CD14-positive monocyte (primary cell): Measurements from ENCODE around the gene FGFR3. TPM values are rescaled to one million over a fixed set of nuclear protein-coding genes. Genes with fewer than 3 reads are reported as not detected.

Source experiments
- DNase-seq, 3 donors: peaks; one replicate each; pipeline ENCODE4 v3.0.0-alpha.2; 2011 to 2022
- H2AFZ ChIP-seq: 2 replicates; pipeline ENCODE4 v1.6.0; 2012; ENCODE audit warnings: mild to moderate bottlenecking, low read depth, low read length, inconsistent platforms; ENCODE audit not compliant: insufficient read depth, poor library complexity, severe bottlenecking
- H3K27ac ChIP-seq, 2 donors: 1 replicate in 1 of 2; 2 replicates in 1 of 2; pipeline ENCODE4 v1.5.1; 2012 to 2013; ENCODE audit warnings: low read length in 2 of 2, control low read depth in 1 of 2, inconsistent platforms in 1 of 2, low read depth in 1 of 2, mild to moderate bottlenecking in 1 of 2
- H3K27me3 ChIP-seq, 2 donors: one replicate each; pipeline versions ENCODE4 v1.6.0 to v1.6.1; 2011 to 2013; ENCODE audit warnings: low read length in 2 of 2; ENCODE audit not compliant: control insufficient read depth in 2 of 2, insufficient read depth in 2 of 2
- H3K36me3 ChIP-seq, 2 donors: replicated peaks in 1 of 2; 1 replicate in 1 of 2; 2 replicates in 1 of 2; pipeline versions ENCODE4 v1.5.1 to v1.6.1; 2012 to 2013; ENCODE audit warnings: low read length in 2 of 2, control low read depth in 1 of 2, inconsistent platforms in 1 of 2, mild to moderate bottlenecking in 1 of 2; ENCODE audit not compliant: insufficient read depth in 2 of 2, control insufficient read depth in 1 of 2
- H3K4me1 ChIP-seq, 2 donors: 1 replicate in 1 of 2; 2 replicates in 1 of 2; pipeline versions ENCODE4 v1.5.1 to v1.6.1; 2012 to 2013; ENCODE audit warnings: low read length in 2 of 2, control low read depth in 1 of 2, inconsistent platforms in 1 of 2, mild to moderate bottlenecking in 1 of 2, moderate library complexity in 1 of 2; ENCODE audit not compliant: insufficient read depth in 2 of 2, control insufficient read depth in 1 of 2
- H3K4me2 ChIP-seq: replicated peaks from 2 replicates; pipeline ENCODE3; 2012; ENCODE audit warnings: low read length, moderate library complexity, mild to moderate bottlenecking; ENCODE audit not compliant: poor library complexity, severe bottlenecking; ENCODE audit errors: extremely low read depth
- H3K4me3 ChIP-seq, 3 experiments: fragments of 200-600 bp in 1 of 3; sonication (generic) in 1 of 3; replicated peaks in 1 of 3; 1 replicate in 2 of 3; 2 replicates in 1 of 3; pipeline ENCODE4 v1.5.1; 2011 to 2013; ENCODE audit warnings: low read length in 3 of 3, mild to moderate bottlenecking in 3 of 3, control low read depth in 2 of 3, low read depth in 2 of 3, inconsistent platforms in 1 of 3, moderate library complexity in 1 of 3
- H3K79me2 ChIP-seq: 2 replicates; pipeline ENCODE4 v1.6.0; 2012; ENCODE audit warnings: mild to moderate bottlenecking, control low read depth, inconsistent platforms, low read length, moderate library complexity; ENCODE audit not compliant: insufficient read depth
- H3K9ac ChIP-seq: 2 replicates; pipeline ENCODE4 v1.6.0; 2017; ENCODE audit warnings: low read length, mild to moderate bottlenecking; ENCODE audit not compliant: insufficient read depth, poor library complexity, severe bottlenecking
- H3K9me3 ChIP-seq, 2 donors: replicated peaks in 1 of 2; 1 replicate in 1 of 2; 2 replicates in 1 of 2; pipeline versions ENCODE4 v1.5.1 to v1.6.1; 2012 to 2013; ENCODE audit warnings: low read length in 2 of 2, control low read depth in 1 of 2; ENCODE audit not compliant: control insufficient read depth in 1 of 2, insufficient read depth in 1 of 2
- H4K20me1 ChIP-seq: 2 replicates; pipeline ENCODE4 v1.6.0; 2012; ENCODE audit warnings: mild to moderate bottlenecking, low read length, control low read depth, moderate library complexity; ENCODE audit not compliant: insufficient read depth
- H3K27ac Mint-ChIP-seq, 7 donors: one replicate each; pipeline ENCODE4 v1.8.0; 2020; ENCODE audit warnings: mild to moderate bottlenecking in 7 of 7, mixed read lengths in 7 of 7, moderate library complexity in 6 of 7, inconsistent platforms in 2 of 7
- H3K27me3 Mint-ChIP-seq, 3 donors: one replicate each; pipeline ENCODE4 v1.8.0; 2021 to 2022; ENCODE audit warnings: low read depth in 3 of 3, mild to moderate bottlenecking in 3 of 3, mixed read lengths in 3 of 3, moderate library complexity in 3 of 3, inconsistent platforms in 1 of 3
- H3K36me3 Mint-ChIP-seq, 2 donors: one replicate each; pipeline ENCODE4 v1.8.0; 2020; ENCODE audit warnings: mixed read lengths in 2 of 2, inconsistent platforms in 1 of 2, mild to moderate bottlenecking in 1 of 2
- H3K4me1 Mint-ChIP-seq: one replicate; pipeline ENCODE4 v1.8.0; 2020; ENCODE audit warnings: mild to moderate bottlenecking, mixed read lengths
- H3K4me3 Mint-ChIP-seq, 2 donors: one replicate each; pipeline ENCODE4 v1.8.0; 2020; ENCODE audit warnings: mild to moderate bottlenecking in 2 of 2, mixed read lengths in 2 of 2, moderate library complexity in 1 of 2
- H3K9me3 Mint-ChIP-seq, 7 donors: one replicate each; pipeline ENCODE4 v1.8.0; 2020 to 2022; ENCODE audit warnings: mixed read lengths in 7 of 7, mild to moderate bottlenecking in 6 of 7, moderate library complexity in 6 of 7, inconsistent platforms in 2 of 7
- CTCF ChIP-seq: fragments of 200-600 bp; IDR thresholded peaks from one replicate; pipeline ENCODE4 v1.8.0; 2022; ENCODE audit warnings: antibody characterized with exemption, mild to moderate bottlenecking
- WGBS: methylation state at CpG from one replicate; pipeline ENCODE4 v1.1.5; 2013; ENCODE audit warnings: missing lambda C conversion rate; ENCODE audit not compliant: insufficient coverage; 5-methylcytosine and 5-hydroxymethylcytosine counted together
- intact Hi-C, 2 donors: fragments of 100-400 bp; cut with micrococcal nuclease; formaldehyde crosslinking; loops; one replicate each; pipeline versions ENCODE4 v1.15.0 to v1.15.1; 2023
- polyA plus RNA-seq, 3 donors: library from polyadenylated mRNA; depleted of rRNA in 1 of 3; unstranded in 2 of 3; stranded (reverse) in 1 of 3; fragments of 300-500 nt in 2 of 3; fragments of >200 nt in 1 of 3; fragmentation: Illumina TruSeq in 2 of 3; gene quantifications; 1 replicate in 2 of 3; 2 replicates in 1 of 3; pipeline ENCODE4 v1.2.3, GENCODE V29; 2012 to 2021

FGFR3 gene
- polyA plus RNA-seq, 3 donors, result 0.07 TPM; not detected in 2

- Histone ChIP-seq H3K4me2 (no peak overlapping the region), H3K4me1 (peaks cover 5 to 16% of the 10 kb centered on the region in 2 donors), H3K4me3 (no peak overlapping the region), H3K36me3 (no peaks in the 10 kb centered on the region), H2AFZ (no peak overlapping the region), H3K79me2 (no peaks in the 10 kb centered on the region), H3K9ac (no peak overlapping the region), H3K27me3 (peaks cover 16 to 46% of the 10 kb centered on the region in 2 donors), H3K9me3 (no peaks in the 10 kb centered on the region), H3K27ac (no peak overlapping the region), H4K20me1 (no peaks in the 10 kb centered on the region)
- peaks cover 2% of the 10 kb centered on the region for H3K4me1 Mint-ChIP-seq
- intact Hi-C loops, result no loop called here
- no peak overlapping the region for H3K27ac Mint-ChIP-seq
- no peaks in the 10 kb centered on the region for H3K36me3 Mint-ChIP-seq
- peaks cover 0 to 5% (median 2%) of the 10 kb centered on the region in 7 donors for H3K9me3 Mint-ChIP-seq
- peaks cover 33 to 54% (median 43%) of the 10 kb centered on the region in 3 donors for H3K27me3 Mint-ChIP-seq
- peak overlapping the region in 1 of 2 donors; percentile 62 for H3K4me3 Mint-ChIP-seq
- TF ChIP-seq CTCF, result no peak
- 96% methylated on average over 6 of the region's 14 CpGs for WGBS
- no peak for DNase-seq
Measured at GRCh38 chr4:1796486-1797204, 3.6 kb downstream of the FGFR3 start.

- H3K36me3 Mint-ChIP-seq, result no peaks in the 10 kb centered on the region
- H3K4me1 ChIP-seq, result peaks cover 5 to 16% of the 10 kb centered on the region in 2 donors
- H3K4me3 Mint-ChIP-seq, result no peak overlapping the region
- no peak overlapping the region for H3K9ac ChIP-seq
- peaks cover 16 to 39% of the 10 kb centered on the region in 2 donors for H3K27me3 ChIP-seq
- H3K9me3 ChIP-seq, result no peaks in the 10 kb centered on the region
- intact Hi-C loops, result no loop called here
- H3K36me3 ChIP-seq, result no peaks in the 10 kb centered on the region
- H3K4me2 ChIP-seq, result no peak overlapping the region
- H3K27me3 Mint-ChIP-seq, result peaks cover 25 to 48% (median 35%) of the 10 kb centered on the region in 3 donors
- no peak for TF ChIP-seq CTCF
- H4K20me1 ChIP-seq, result no peaks in the 10 kb centered on the region
- no peak overlapping the region for H2AFZ ChIP-seq
- no peak overlapping the region for H3K27ac Mint-ChIP-seq
- no peak for DNase-seq
- WGBS, result 94% methylated on average over 11 of the region's 16 CpGs
- no peak overlapping the region for H3K27ac ChIP-seq
- H3K4me1 Mint-ChIP-seq, result peaks cover 3% of the 10 kb centered on the region
- peaks cover 0 to 5% (median 0%) of the 10 kb centered on the region in 7 donors for H3K9me3 Mint-ChIP-seq
- no peaks in the 10 kb centered on the region for H3K79me2 ChIP-seq
- H3K4me3 ChIP-seq, result no peak overlapping the region
Measured at GRCh38 chr4:1797298-1797860, 4.3 kb downstream of the FGFR3 start.
